HG02885 (cell line): ENCODE results near the gene EIF4G3.
"Not testable (repeated sequence)": the region's sequence is repeated elsewhere in the genome, so short reads cannot be mapped to it uniquely, and the experiment has no call there.

Experiments
- ATAC-seq: cut with Tn5 transposase; IDR thresholded peaks from one replicate; pipeline ENCODE4 v1.9.1; 2021; ENCODE audit warnings: mild to moderate bottlenecking; ENCODE audit not compliant: unreplicated experiment, poor library complexity

Gene EIF4G3

GRCh38 chr1:21188235-21188634 lies 11.5 kb upstream of the EIF4G3 start:
- no peak for ATAC-seq

DNA sequence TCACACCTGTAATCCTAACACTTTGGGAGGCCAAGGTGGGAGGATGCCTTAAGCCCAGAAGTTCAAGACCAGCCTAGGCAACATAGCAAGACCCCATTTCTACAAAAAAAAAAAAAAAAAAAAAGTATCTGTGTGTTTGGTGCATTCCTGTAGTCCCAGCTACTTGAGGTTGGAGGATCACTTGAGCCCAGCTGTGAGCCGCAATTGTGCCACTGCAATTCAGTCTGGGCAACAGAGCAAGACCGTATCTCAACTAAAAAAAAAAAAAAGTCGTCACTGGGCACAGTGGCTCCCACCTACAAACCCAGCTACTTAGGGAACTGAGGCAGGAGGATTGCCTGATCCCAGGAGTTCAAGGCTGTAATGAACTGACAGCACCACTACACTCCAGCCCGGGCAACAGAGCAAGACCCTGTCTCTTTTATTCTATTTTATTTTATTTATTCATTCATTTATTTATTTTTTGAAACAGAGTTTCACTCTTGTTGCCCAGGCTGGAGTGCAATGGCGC lies 8.6 kb upstream of the EIF4G3 start:
- no peak for ATAC-seq

DNA sequence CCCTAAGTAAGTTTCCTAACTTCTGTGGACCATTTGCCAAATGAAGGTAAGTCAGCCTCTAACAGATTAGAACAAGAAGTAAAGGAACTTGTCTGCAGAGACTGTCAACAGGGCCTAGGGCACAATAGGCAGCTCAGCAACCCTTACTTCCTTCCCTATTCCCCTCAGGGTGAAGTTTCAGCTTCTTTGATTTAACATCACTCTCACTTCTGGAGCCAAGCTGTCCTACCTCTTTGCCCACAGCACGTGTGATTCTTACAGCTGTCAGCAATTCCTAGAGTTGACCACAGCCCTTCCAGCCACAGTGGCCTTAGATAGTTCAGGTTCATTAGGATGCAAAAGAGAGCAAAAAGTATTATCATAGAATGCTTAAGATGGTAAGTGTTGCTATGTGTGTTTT lies 7.6 kb upstream of the EIF4G3 start:
- no peak for ATAC-seq

GRCh38 chr1:21182181-21182731 lies 5.6 kb upstream of the EIF4G3 start:
- no peak for ATAC-seq

- ATAC-seq: not testable (repeated sequence)
Observed at GRCh38 chr1:21178271-21178670, 1.6 kb upstream of the EIF4G3 start.

GRCh38 chr1:21175670-21176581 lies 771 bp downstream of the EIF4G3 start:
- peak; percentile 15 for ATAC-seq

DNA sequence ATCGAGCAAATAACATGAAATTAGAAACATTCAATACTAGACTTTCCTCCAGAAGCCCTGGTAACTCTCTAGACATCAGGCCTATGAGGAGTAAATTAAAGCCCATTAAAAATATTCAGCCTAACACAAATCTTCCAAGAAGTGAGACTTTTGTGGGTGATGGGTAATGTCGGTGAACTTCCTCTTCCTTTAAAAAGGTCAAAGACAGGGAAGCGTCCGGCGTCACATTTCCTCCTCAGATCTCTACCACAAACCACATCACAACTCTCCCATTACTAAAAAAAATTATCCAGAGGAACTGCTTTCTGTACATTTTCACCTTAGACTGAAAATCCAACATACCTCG lies 1.4 kb downstream of the EIF4G3 start:
- no peak for ATAC-seq

DNA sequence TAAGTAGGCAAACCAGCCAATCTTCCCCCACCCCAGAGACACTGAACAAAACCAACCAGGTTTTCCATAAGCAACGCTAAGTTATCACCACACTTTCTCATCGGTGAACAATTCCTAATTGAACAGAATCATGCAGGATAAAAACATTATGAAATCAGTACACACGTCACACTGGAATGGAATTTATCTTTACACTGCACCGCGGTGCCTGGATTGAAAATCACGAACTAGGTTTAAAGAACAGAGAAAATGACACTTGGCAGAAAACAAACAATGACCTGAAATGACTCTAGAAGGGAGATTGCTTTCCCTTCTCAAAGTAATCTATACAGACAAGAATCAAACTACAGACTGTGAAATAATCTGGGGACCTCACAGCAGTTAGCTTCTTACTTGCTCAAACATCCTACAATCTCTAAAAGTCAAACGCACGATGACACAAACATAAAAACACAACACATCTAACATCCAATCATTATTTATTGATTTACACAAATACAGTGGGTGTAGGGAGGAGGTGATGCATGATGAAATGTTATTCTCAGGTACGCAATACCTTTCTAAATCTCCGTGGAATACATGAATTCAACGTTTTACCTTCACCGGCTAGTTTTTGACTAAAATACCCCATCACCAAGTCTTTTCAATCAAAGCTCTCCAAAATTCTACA lies 1.9 kb downstream of the EIF4G3 start:
- no peak for ATAC-seq

DNA sequence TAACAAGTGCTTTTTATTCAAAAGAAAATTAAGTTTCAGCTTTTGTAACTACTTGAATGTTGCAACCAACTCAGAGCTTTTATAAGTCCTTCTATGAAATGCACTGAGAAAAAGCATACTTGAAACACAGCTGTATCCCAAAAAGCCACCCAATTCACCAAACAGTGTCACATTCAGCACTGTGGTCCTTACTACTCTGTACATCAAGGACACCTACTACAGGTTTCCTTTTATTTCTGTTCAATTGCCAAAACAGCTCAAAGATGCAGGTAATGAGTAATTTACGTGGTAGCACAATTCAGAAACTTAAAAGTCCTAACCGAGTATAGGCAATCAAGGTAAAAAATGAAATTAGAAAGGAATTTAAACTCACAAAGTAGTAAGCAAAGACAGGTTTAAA lies 2.5 kb downstream of the EIF4G3 start:
- ATAC-seq: no peak

DNA sequence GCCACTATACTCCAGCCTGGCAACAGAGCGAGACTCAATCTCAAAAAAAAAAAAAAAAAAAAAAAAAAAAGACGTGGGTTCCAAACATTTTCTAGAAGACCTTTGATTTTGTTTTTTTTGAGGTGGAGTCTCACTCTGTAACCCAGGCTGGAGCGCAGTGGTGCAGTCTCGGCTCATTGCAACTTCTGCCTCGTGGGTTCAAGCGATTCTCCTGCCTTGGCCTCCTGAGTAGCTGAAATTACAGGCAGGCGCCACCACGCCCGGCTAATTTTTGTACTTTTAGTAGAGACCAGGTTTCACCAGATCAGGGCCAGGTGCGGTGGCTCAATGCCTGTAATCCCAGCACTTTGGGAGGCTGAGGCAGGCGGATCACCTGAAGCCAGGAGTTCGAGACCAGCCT lies 3.6 kb downstream of the EIF4G3 start:
- not testable (repeated sequence) for ATAC-seq

DNA sequence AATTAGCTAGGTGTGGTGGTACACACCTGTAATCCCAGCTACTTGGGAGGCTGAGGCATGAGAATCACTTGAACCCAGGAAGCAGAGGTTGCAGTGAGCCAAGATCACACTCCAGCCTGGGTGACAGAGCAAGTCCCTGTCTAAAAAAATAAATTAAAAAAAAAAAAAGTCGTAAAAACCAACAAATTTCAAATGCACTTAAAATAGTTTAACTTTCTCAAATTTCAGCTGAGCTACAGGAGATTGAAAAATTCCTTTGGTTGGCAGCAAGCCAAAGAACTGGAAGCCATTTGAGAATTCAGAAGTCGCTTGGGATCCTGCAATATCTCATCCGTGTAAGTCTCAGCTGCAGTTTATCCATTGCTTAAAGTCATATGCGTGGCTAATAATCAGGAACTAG lies 5.9 kb downstream of the EIF4G3 start:
- not testable (repeated sequence) for ATAC-seq

DNA sequence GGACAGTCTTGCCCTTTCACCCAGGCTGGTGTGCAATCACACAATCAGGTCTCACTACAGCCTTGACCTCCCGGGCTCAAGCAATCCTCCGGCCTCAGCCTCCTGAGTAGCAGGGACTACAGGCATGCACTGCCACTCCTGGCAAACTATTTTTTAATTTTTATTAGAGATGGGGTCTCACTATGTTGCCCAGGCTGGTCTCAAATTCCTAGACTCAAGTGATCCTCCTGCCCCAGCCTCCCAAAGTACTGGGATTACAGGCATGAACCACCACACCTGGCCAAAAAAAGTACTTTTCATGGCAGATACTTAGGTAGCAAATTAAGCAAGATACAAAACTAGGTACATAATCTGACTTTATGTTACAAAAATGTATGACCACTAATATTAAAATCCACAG lies 8.3 kb downstream of the EIF4G3 start:
- no peak for ATAC-seq

DNA sequence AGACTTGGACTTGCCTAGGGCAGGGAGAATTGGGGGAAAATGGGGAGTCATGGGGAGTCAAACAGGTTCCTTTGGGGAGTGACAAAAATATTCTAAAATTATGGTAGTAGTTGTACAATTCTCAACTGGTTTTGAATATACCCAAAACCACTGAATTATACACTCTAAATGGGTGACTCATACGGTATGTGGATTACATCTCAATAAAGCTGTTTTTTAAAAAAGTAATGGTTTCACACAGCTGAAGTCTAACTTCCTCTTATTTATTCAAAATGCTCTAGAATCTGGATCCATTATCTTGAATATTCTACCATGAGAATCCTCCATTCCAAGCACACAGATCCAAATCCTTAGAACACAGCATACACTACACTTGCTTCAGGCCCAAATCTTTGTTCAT lies 11.1 kb downstream of the EIF4G3 start:
- no peak for ATAC-seq

DNA sequence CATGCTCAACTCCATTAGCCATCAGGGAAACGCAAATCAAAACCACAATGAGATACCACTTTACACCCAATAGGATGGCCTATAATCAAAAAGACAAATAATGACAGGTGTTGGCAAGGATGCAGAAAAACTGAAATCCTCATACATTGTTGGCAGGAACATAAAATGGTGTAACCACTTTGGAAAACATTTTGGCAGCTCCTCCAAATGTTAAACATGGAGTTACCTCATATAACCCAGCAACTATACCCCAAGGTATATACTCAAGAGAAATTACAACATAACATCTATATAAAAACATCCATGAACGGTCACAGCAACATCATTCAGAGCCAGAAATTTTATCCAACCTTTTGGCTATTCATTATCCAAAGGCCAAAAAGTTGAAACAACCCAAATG lies 11.6 kb downstream of the EIF4G3 start:
- no peak for ATAC-seq

- no peak for ATAC-seq
Observed at GRCh38 chr1:21164266-21164665, 12.4 kb downstream of the EIF4G3 start.

GRCh38 chr1:21162740-21163464 lies 13.8 kb downstream of the EIF4G3 start:
- ATAC-seq: no peak

GRCh38 chr1:21161842-21162241 lies 14.9 kb downstream of the EIF4G3 start:
- no peak for ATAC-seq

GRCh38 chr1:21160263-21160796 lies 16.4 kb downstream of the EIF4G3 start:
- no peak for ATAC-seq

- ATAC-seq: no peak
Observed at GRCh38 chr1:21157868-21158267, 18.8 kb downstream of the EIF4G3 start.

DNA sequence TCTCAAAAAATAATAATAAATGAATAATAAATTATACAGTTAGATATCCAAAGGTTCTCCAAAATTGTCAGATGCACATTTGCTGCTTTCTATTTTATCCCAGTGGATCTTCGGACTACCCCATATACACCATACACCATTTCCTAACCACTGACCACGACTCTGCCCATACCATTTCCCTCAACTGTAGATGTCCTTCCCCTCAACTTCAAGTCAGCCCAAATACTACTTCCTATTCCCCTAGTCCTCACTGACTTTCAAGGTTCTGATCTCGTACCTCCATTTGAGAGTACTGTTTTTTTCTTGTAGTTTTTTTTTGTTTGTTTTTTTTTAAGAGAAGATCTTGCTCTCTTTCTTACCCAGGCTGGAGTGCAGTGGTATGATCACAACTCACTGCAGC lies 19.6 kb downstream of the EIF4G3 start:
- ATAC-seq: no peak
